IPS-15b (cell line): ENCODE measurements around the gene EDEM3.
"Not testable (repeated sequence)": the region's sequence is repeated elsewhere in the genome, so short reads cannot be mapped to it uniquely, and the experiment has no call there.

Source experiments
- H3K27me3 ChIP-seq: one replicate; pipeline ENCODE4 v1.6.1; 2013; ENCODE audit warnings: low read length; ENCODE audit not compliant: control insufficient read depth, insufficient read depth
- H3K36me3 ChIP-seq: one replicate; pipeline ENCODE4 v1.6.1; 2013; ENCODE audit warnings: low read length; ENCODE audit not compliant: control insufficient read depth, insufficient read depth
- H3K4me1 ChIP-seq: one replicate; pipeline ENCODE4 v1.6.1; 2013; ENCODE audit warnings: mild to moderate bottlenecking, low read length; ENCODE audit not compliant: control insufficient read depth, insufficient read depth
- H3K4me3 ChIP-seq: one replicate; pipeline ENCODE4 v1.5.1; 2013; ENCODE audit warnings: low read depth, low read length
- H3K9ac ChIP-seq: one replicate; pipeline ENCODE4 v1.6.1; 2013; ENCODE audit warnings: low read depth, mild to moderate bottlenecking, low read length
- H3K9me3 ChIP-seq: one replicate; pipeline ENCODE4 v1.6.1; 2013; ENCODE audit warnings: mild to moderate bottlenecking, low read length; ENCODE audit not compliant: control insufficient read depth, insufficient read depth

The EDEM3 gene

GRCh38 chr1:184788970-184789369 is 34.3 kb upstream of the EDEM3 start:
- no peaks in the 10 kb centered on the region for H3K4me1 ChIP-seq
- H3K36me3 ChIP-seq = no peaks in the 10 kb centered on the region
- H3K4me3 ChIP-seq = no peak overlapping the region
- no peaks in the 10 kb centered on the region for H3K27me3 ChIP-seq
- H3K9ac ChIP-seq = no peak overlapping the region
- H3K9me3 ChIP-seq = peaks cover under 1% of the 10 kb centered on the region

- Histone ChIP-seq H3K4me3 (no peak overlapping the region), H3K27me3 (no peaks in the 10 kb centered on the region), H3K9me3 (peaks cover 8% of the 10 kb centered on the region), H3K36me3 (no peaks in the 10 kb centered on the region), H3K4me1 (no peaks in the 10 kb centered on the region), H3K9ac (no peak overlapping the region)
Observed at GRCh38 chr1:184785529-184785928, 30.9 kb upstream of the EDEM3 start.

- not testable (repeated sequence) for H3K9ac ChIP-seq, H3K9me3 ChIP-seq, H3K4me1 ChIP-seq, H3K4me3 ChIP-seq, H3K27me3 ChIP-seq, H3K36me3 ChIP-seq
Observed at GRCh38 chr1:184783723-184784122, 29.1 kb upstream of the EDEM3 start.

GRCh38 chr1:184781941-184782340 is 27.3 kb upstream of the EDEM3 start:
- Histone ChIP-seq H3K36me3 (no peaks in the 10 kb centered on the region), H3K4me1 (no peaks in the 10 kb centered on the region), H3K27me3 (no peaks in the 10 kb centered on the region), H3K4me3 (no peak overlapping the region), H3K9me3 (peaks cover 8% of the 10 kb centered on the region), H3K9ac (no peak overlapping the region)

- Histone ChIP-seq H3K36me3 (no peaks in the 10 kb centered on the region), H3K4me3 (no peak overlapping the region), H3K9me3 (no peaks in the 10 kb centered on the region), H3K4me1 (no peaks in the 10 kb centered on the region), H3K27me3 (no peaks in the 10 kb centered on the region), H3K9ac (no peak overlapping the region)
Observed at GRCh38 chr1:184775885-184776284, 21.2 kb upstream of the EDEM3 start.

- Histone ChIP-seq H3K9ac (no peak overlapping the region), H3K9me3 (no peaks in the 10 kb centered on the region), H3K36me3 (no peaks in the 10 kb centered on the region), H3K4me3 (no peak overlapping the region), H3K27me3 (no peaks in the 10 kb centered on the region), H3K4me1 (no peaks in the 10 kb centered on the region)
Observed at GRCh38 chr1:184775329-184775728, 20.7 kb upstream of the EDEM3 start.

- no peak overlapping the region for H3K9ac ChIP-seq
- no peaks in the 10 kb centered on the region for H3K4me1 ChIP-seq
- H3K9me3 ChIP-seq = no peaks in the 10 kb centered on the region
- H3K4me3 ChIP-seq = no peak overlapping the region
- no peaks in the 10 kb centered on the region for H3K36me3 ChIP-seq
- no peaks in the 10 kb centered on the region for H3K27me3 ChIP-seq
Observed at GRCh38 chr1:184773762-184774320, 19.2 kb upstream of the EDEM3 start.

- no peak overlapping the region for H3K4me3 ChIP-seq
- no peaks in the 10 kb centered on the region for H3K4me1 ChIP-seq
- peaks cover 7% of the 10 kb centered on the region for H3K27me3 ChIP-seq
- H3K36me3 ChIP-seq = no peaks in the 10 kb centered on the region
- no peak overlapping the region for H3K9ac ChIP-seq
- no peaks in the 10 kb centered on the region for H3K9me3 ChIP-seq
Observed at GRCh38 chr1:184771190-184771691, 16.6 kb upstream of the EDEM3 start.

- H3K4me1 ChIP-seq = no peaks in the 10 kb centered on the region
- peaks cover 7% of the 10 kb centered on the region for H3K27me3 ChIP-seq
- H3K9me3 ChIP-seq = no peaks in the 10 kb centered on the region
- H3K9ac ChIP-seq = no peak overlapping the region
- no peak overlapping the region for H3K4me3 ChIP-seq
- H3K36me3 ChIP-seq = no peaks in the 10 kb centered on the region
Observed at GRCh38 chr1:184770181-184770979, 15.7 kb upstream of the EDEM3 start.

GRCh38 chr1:184769241-184769640 is 14.6 kb upstream of the EDEM3 start:
- Histone ChIP-seq H3K9me3 (no peaks in the 10 kb centered on the region), H3K9ac (no peak overlapping the region), H3K4me3 (no peak overlapping the region), H3K4me1 (no peaks in the 10 kb centered on the region), H3K27me3 (peaks cover 7% of the 10 kb centered on the region), H3K36me3 (no peaks in the 10 kb centered on the region)

- no peak overlapping the region for H3K9ac ChIP-seq
- no peaks in the 10 kb centered on the region for H3K4me1 ChIP-seq
- H3K36me3 ChIP-seq = no peaks in the 10 kb centered on the region
- H3K9me3 ChIP-seq = no peaks in the 10 kb centered on the region
- no peak overlapping the region for H3K4me3 ChIP-seq
- H3K27me3 ChIP-seq = peaks cover 7% of the 10 kb centered on the region
Observed at GRCh38 chr1:184768467-184768866, 13.8 kb upstream of the EDEM3 start.

- Histone ChIP-seq H3K9me3 (no peaks in the 10 kb centered on the region), H3K36me3 (no peaks in the 10 kb centered on the region), H3K9ac (no peak overlapping the region), H3K4me1 (no peaks in the 10 kb centered on the region), H3K27me3 (peaks cover 7% of the 10 kb centered on the region), H3K4me3 (no peak overlapping the region)
Observed at GRCh38 chr1:184767591-184767990, 12.9 kb upstream of the EDEM3 start.
